NCI-H1092 treated with DMSO at 0.1 percent for 48 hours (cell line): ENCODE measurements around the gene MAGIX.
"Not testable (repeated sequence)": the region's sequence is repeated elsewhere in the genome, so short reads cannot be mapped to it uniquely, and the experiment has no call there.

Experiments
- DNase-seq: peaks from one replicate; lab custom pipeline; 2025; lab: John Stamatoyannopoulos, UW

Gene MAGIX

GRCh38 chrX:49162620-49163019 lies at the start of gene MAGIX:
TSS of gene MAGIX (plus strand) at chrX:49162758. CDS start at chrX:49162890, 132 bp downstream.
- no peak for DNase-seq

- DNase-seq: no peak
These were observed 46.5 kb upstream of the MAGIX start for GRCh38 chrX:49116076-49116475.

- no peak for DNase-seq
These were observed 45.8 kb upstream of the MAGIX start for GRCh38 chrX:49116716-49117115.

- DNase-seq: no peak
These were observed 45.0 kb upstream of the MAGIX start for GRCh38 chrX:49117581-49117980.

- DNase-seq: no peak
These were observed 42.5 kb upstream of the MAGIX start for GRCh38 chrX:49120091-49120490.

GRCh38 chrX:49122499-49122898 lies 40.1 kb upstream of the MAGIX start:
- DNase-seq: no peak

- not testable (repeated sequence) for DNase-seq
These were observed 34.8 kb upstream of the MAGIX start for GRCh38 chrX:49127742-49128258.

- no peak for DNase-seq
These were observed 33.1 kb upstream of the MAGIX start for GRCh38 chrX:49129427-49129826.

GRCh38 chrX:49132275-49132674 lies 30.3 kb upstream of the MAGIX start:
- DNase-seq: not testable (repeated sequence)

GRCh38 chrX:49133759-49134158 lies 28.8 kb upstream of the MAGIX start:
- DNase-seq: no peak

GRCh38 chrX:49137492-49137891 lies 25.1 kb upstream of the MAGIX start:
- no peak for DNase-seq

GRCh38 chrX:49139713-49140112 lies 22.8 kb upstream of the MAGIX start:
- no peak for DNase-seq

GRCh38 chrX:49142264-49142663 lies 20.3 kb upstream of the MAGIX start:
- DNase-seq: not testable (repeated sequence)

GRCh38 chrX:49143154-49143553 lies 19.4 kb upstream of the MAGIX start:
- not testable (repeated sequence) for DNase-seq

GRCh38 chrX:49147282-49147681 lies 15.3 kb upstream of the MAGIX start:
- DNase-seq: no peak

- DNase-seq: no peak
These were observed 14.6 kb upstream of the MAGIX start for GRCh38 chrX:49147936-49148335.

GRCh38 chrX:49148390-49149100 lies 14.0 kb upstream of the MAGIX start:
- not testable (repeated sequence) for DNase-seq

GRCh38 chrX:49149291-49149690 lies 13.3 kb upstream of the MAGIX start:
- not testable (repeated sequence) for DNase-seq

GRCh38 chrX:49153467-49153866 lies 9.1 kb upstream of the MAGIX start:
- no peak for DNase-seq

- DNase-seq: peak; percentile 39
These were observed 7.2 kb upstream of the MAGIX start for GRCh38 chrX:49155243-49155899.

- DNase-seq: peak; percentile 86
These were observed 6.4 kb upstream of the MAGIX start for GRCh38 chrX:49155900-49156837.

GRCh38 chrX:49157194-49157593 lies 5.4 kb upstream of the MAGIX start:
- DNase-seq: no peak
